Uterine smooth muscle cell (primary cell): ENCODE measurements around the gene HOXA4. TPM values are rescaled to one million over a fixed set of nuclear protein-coding genes. Genes with fewer than 3 reads are reported as not detected.

ENCODE experiments used
- total RNA-seq: library from RNA; depleted of rRNA; stranded (reverse); fragments of >200 nt; gene quantifications from 2 replicates; pipeline ENCODE4 v1.2.3, GENCODE V29; 2014

The HOXA4 gene
- 0.22 and 0.37 TPM in 2 replicates for total RNA-seq

DNA sequence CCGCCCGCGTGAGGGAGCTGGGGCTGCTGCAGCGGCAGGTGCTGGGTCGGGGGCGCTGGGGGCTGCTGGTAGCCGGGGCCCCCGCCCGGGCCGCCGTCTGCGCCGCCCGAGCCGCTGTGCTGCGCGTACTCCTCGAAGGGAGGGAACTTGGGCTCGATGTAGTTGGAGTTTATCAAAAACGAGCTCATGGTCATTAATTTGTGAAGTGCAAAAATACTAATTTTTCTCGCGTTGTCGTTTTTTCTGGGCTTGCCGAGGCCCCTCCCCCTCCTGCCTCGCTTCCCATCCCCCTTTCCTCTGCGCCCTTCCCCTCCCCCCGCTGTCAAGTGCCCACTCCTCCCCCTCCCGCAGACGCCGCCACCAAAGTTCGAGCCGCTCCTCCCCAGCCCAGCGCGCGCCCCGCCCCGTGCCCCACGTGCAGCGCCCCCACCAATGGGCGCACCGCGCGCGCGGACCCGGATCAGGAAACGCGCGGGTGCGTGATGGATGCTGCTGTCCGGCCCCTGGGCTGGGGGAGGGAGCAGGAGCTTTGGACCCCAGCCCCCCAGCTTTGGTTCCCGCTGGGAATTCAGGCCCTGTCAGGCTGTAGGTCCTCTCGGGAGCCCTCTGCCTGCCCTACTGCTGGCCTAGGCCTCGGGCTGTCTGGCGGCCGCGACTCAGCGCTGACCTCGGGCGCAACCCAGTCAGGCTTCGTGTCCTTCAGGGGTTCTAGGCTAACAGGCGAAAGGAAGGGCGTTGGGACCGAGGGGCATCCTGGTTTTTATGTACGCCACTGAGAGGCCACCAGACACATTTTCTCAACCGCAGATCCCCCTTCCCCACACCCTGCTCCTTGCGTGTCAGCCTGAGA is at the start of gene HOXA4:
Gene HOXA4 (minus strand): TSS at position 218 of the 850 bp plus-strand sequence. CDS start 24 bp downstream, at position 194.

DNA sequence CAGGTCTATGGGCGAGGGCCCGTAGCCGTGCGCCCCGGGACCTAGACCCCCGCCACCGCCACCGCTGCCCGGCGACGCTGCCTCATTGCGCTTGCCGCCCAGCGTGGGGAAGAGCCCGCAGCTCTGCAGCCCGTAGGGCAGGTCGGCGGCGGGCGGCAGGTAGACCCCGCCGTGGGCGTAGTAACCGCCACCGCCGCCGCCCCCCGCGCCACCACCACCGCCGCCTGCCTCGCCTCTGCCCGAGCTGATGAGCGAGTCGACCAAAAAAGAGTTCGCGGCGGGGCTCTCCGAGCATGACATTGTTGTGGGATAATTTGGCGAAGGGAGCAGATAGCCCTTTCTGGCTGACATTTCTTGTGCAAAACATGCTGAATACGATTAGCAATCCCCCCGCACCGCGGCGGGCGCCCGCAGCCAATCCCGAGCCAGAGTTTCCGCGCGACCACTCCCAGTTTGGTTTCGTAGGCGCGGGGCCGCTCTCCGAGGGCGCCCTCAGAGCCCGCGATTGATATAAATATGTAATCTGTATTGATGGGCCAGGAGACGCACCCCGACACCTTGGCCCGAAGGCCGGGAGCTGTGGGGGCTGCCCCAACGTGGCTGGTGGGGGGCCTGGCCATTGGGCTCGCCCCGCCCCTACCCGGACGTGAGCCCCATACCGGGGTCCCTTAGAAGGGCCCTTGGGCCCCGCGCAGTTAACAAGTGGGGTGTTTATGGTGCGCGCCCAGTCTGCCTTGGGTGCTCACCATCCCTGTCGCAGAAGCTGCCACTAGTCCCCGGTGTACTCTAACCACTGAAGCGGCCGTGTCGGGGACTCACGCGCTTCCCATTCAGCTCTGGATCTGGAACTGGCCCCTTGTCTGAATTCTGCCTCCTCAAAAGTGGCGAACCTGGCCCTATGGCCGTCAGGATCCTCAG is 43.7 kb upstream of the HOXA4 start, which contains the start of gene HOXA10:
Gene HOXA10 (minus strand): TSS at position 365 of the 918 bp plus-strand sequence. CDS start 14 bp downstream, at position 351.

DNA sequence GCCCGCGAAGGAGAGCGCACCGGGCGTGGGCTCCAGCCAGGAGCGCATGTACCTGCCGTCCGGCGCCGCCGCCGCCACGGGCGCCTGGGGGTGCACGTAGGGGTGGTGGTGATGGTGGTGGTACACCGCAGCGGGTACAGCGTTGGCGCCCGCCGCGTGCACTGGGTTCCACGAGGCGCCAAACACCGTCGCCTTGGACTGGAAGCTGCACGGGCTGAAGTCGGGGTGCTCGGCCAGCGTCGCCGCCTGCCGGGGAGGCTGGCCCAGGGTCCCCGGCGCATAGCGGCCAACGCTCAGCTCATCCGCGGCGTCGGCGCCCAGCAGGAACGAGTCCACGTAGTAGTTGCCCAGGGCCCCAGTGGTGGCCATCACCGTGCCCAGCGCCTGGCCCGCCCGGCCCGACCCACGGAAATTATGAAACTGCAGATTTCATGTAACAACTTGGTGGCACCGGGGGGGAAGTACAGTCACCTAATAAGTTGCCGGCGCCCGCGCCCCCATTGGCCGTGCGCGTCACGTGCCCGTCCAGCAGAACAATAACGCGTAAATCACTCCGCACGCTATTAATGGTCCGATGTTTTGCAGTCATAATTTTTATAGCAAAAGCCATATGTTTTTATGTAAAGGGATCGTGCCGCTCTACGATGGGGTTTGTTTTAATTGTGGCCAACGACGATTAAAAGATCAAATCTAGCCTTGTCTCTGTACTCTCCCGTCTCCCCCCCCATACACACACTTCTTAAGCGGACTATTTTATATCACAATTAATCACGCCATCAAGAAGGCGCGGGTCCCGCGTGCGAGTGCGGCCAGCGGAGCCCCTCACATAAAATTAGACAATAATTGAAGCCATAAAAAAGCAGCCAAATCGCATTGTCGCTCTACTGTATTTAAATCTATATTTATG is 34.8 kb upstream of the HOXA4 start, which contains the start of gene HOXA9:
Gene HOXA9 (minus strand): TSS at position 449 of the 907 bp plus-strand sequence. CDS start 80 bp downstream, at position 369.

DNA sequence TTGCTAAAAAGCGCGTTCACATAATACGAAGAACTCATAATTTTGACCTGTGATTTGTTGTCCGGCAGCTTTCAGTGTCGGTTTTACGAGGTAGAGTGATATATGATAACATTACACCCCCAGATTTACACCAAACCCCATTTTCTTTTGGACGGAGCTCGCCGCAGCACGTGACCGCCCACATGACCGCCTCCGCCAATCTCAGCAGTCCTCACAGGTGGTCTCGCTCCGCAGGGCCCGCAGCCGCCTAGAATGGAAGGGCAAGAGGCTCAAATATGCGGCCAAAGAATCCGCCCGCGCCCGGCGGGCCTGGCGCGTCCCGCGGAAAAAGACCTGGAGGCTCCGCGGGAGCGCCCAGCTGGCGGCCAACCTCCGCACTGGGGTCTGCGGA is 25.9 kb upstream of the HOXA4 start, which contains the start of gene HOXA7:
Gene HOXA7 (minus strand): TSS at position 168 of the 391 bp plus-strand sequence. CDS start 130 bp downstream, at position 38.

DNA sequence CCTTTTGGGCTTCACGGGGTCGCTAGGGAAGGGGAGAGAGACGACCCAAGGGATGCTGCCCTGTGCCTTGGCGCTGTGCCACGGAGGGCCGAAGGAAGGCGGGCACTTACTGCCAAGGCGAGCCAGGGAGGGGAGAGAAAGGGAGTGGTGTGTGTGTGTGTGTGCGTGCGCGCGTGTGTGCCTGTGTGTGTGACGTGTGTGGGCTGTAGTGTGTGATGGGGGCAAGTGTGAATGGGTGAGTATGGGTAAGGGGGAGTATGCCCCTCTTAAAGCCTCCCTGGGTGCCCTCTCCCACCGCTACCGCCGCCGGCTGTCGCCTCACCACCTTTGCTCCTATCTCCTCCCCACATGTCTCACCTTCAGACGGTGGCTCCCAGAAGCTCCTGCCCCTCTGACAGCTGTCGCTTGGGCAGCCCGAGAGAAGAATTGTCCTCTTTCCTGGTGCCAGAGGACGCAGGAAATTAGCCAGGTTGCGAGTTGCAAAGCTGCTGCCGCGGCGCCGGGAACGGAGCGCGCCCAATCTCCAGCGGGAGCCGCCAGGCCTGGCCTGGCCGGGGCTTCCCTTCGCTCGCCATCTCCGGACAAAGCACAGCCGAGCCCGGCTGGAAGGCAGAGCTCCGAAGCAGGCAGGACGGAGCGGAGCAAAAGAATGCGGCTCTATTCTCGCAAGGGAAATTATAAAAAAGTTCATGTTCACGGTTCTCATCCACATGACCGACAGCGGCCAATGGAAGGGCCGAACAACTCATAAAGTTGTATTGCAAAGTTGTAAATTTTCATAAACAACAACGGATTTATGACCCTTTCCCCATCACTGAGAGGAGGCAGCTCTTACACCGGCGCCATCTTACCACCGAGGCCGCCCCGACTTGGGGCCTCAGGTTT is 21.6 kb upstream of the HOXA4 start, which contains the start of gene HOXA3:
Gene HOXA3 (minus strand): TSS at position 653 of the 885 bp plus-strand sequence. CDS start 41,943 bp downstream, outside the sequence.

DNA sequence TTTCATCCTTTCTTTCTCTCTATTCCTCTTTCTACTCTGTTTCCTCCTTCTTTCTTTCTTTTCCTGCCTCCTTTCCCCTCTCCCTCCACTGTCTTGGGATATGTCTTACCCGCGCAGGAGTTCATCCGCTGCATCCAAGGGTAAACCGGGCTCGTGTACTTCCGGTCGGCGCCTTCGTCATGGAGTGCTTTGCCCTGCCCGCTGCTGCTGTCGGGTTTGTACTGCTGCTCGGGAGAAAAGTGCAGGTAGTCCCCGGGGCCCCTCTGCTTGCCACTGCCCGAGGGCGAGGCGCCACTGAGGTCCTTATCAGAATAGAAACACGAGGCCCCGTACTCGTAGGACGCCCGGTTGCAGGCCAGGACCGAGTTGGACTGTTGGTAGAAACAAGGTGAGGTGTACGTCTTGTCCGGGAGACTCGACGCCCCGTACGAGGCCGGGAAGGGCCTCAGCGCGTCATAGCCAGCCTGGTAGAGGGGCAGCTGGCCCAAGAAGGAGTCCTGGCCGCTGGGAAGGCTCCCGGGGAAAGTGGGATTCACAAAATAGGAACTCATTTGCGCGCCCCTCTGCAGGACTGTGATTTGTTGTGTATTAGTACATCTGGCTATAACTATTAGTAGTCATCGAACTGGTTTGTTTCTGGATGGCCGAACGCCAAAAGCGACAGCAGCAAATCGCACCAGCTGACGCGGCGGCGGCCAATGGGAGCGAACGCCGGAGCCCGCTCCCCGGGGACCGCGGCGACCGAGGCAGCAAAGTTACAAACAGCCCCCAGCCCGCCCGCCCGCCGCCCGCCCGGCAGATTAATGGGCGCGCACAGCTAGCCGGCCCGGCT is 16.9 kb upstream of the HOXA4 start, which contains the start of gene HOXA6:
Gene HOXA6 (minus strand): TSS at position 576 of the 832 bp plus-strand sequence. CDS start 25 bp downstream, at position 551.

DNA sequence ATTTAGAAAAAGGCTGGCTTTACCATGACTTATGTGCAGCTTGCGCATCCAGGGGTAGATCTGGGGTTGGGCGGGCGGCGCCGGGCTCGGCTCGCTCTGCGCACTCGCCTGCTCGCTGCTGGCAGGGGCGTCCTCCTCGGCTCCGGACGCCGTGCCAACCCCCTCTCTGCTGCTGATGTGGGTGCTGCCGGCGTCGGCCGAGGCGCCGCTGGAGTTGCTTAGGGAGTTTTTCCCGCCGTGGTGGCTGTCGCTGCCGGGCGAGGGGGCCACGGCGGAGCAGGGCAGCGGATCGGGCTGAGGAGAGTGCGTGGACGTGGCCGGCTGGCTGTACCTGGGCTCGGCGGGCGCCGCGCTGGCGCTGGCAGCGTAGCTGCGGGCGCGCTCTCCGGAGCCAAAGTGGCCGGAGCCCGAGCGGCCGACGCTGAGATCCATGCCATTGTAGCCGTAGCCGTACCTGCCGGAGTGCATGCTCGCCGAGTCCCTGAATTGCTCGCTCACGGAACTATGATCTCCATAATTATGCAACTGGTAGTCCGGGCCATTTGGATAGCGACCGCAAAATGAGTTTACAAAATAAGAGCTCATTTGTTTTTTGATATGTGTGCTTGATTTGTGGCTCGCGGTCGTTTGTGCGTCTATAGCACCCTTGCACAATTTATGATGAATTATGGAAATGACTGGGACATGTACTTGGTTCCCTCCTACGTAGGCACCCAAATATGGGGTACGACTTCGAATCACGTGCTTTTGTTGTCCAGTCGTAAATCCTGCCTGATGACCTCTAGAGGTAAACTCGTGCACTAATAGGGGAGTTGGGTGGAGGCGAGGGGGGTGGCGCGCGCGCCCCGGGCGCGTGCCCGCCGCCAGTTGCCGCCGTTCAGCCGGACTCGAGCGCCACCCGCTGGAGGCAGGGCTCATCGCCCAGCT is 12.7 kb upstream of the HOXA4 start, which contains the start of gene HOXA5:
Gene HOXA5 (minus strand): TSS at position 659 of the 927 bp plus-strand sequence. CDS start 74 bp downstream, at position 585.

DNA sequence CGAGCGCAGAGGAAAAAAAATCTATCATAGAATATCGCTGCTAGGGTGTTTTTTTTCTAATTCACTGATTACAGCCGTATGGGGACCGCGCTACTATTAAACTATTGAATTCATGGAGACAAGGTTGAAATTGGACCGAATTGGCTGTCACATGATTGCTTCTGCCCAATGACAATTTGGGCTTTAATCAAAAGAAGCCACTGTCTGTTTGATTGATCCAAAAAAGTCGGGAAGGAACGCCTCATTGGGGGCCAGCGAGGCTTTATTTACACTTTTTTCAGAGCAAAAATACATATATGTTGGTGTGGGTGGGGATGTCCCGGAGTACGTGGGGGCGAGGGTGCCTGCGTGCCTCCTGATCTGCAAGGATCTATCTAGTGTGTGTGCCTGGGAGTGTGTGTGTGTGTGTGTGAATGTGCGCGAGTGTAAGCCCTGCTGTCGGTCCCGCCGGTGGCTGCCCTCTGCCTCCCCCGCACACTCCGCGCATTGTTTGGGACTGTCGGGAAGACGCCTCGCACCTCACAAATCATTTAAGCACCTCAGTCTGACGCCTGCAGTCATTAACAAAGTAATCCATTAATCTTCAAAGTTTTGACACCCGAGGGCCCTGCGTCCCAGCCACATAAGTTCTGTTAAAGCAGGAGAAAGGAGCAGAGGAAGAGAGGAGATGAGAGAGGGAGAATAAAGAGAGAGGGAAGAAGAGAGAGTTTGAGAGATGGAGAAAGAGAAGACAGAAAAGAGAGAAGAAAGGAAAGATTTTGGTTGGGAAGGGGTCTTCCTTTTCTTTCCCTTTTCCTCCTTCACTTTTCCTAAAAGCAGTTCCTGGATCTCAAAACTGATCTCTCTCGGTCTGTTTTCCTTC is 27.7 kb downstream of the HOXA4 start, which contains the start of gene HOXA2:
Gene HOXA2 (minus strand): TSS at position 103 of the 862 bp plus-strand sequence. CDS start 183 bp downstream, outside the sequence.

DNA sequence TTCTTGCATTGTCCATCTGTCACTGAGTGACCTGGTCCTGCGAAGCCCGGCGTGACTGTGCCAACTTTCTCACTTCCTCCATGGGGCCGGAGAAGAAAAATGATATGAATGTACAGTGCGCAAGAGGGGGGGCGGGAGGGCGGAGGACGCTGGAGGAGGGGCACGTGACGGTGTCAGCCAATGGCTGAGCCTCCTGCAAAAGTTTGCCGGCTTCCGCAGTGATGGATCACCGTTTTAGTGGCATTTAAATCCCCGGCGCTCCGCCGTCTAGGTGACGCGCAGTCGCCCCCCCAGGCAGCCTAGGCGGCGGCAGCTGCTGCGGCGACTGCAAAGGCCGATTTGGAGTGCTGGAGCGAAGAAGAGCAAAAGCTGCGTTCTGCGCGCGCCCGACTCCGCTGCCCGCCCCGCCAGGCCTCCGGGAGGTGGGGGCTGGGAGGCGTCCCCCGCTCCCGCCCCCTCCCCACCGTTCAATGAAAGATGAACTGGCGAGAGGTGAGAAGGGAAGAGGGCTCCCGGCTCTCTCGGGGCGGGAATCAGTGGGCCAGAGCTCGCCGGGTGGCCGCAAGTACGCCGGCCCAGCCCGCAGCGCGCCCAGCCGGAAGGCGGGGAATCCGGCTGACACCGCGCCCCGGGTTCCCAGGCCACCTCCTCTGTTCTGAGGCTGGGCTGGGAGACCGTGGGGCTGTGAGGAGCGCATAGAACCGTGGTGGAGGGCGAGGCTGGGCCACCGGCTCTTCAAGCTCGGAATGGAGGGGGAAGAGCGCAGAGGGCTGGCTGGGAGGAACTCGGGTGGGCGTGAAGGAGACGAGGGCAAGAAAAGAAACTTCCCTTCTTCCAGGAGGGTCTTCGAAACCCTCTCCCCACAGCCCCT is 34.4 kb downstream of the HOXA4 start, which contains the start of gene HOXA1:
Gene HOXA1 (minus strand): TSS at position 104 of the 871 bp plus-strand sequence. CDS start 88 bp downstream, at position 16.

Other genes starting within 250 kb of the HOXA4 start
- gene HOXA1, start 34.8 kb downstream of the HOXA4 start, total RNA-seq, result under 0.01 and 0.11 TPM in 2 replicates
- under 0.01 TPM in 1 of 2 replicates, not detected in the other for gene HOXA2, start 28.1 kb downstream of the HOXA4 start, total RNA-seq
- gene HOXA5, start 12.9 kb upstream of the HOXA4 start, total RNA-seq, result 0.66 and 0.75 TPM in 2 replicates
- gene HOXA6, start 17.0 kb upstream of the HOXA4 start, total RNA-seq, result 0.37 and 1.7 TPM in 2 replicates
- gene HOXA3, start 21.8 kb upstream of the HOXA4 start, total RNA-seq, result under 0.01 and 1.2 TPM in 2 replicates
- 0.77 and 1.9 TPM in 2 replicates for gene HOXA7, start 25.9 kb upstream of the HOXA4 start, total RNA-seq
- gene HOXA9, start 34.8 kb upstream of the HOXA4 start, total RNA-seq, result 8.6 and 13.6 TPM in 2 replicates
- 12.6 and 14.5 TPM in 2 replicates for gene HOXA10, start 43.6 kb upstream of the HOXA4 start, total RNA-seq
- gene HOXA11, start 54.5 kb upstream of the HOXA4 start, total RNA-seq, result 12.4 and 17.5 TPM in 2 replicates
- 14.9 and 17.6 TPM in 2 replicates for gene HOXA13, start 69.3 kb upstream of the HOXA4 start, total RNA-seq
- gene EVX1, start 112.0 kb upstream of the HOXA4 start, total RNA-seq, result under 0.01 TPM in 1 of 2 replicates, not detected in the other